ENCODE measurements around the gene CRELD2. TPM values are rescaled to one million over a fixed set of nuclear protein-coding genes. Genes with fewer than 3 reads are reported as not detected.

The CRELD2 gene
- total RNA-seq, 2 donors from 2014 or later = 46.1 to 60.1 TPM

DNA sequence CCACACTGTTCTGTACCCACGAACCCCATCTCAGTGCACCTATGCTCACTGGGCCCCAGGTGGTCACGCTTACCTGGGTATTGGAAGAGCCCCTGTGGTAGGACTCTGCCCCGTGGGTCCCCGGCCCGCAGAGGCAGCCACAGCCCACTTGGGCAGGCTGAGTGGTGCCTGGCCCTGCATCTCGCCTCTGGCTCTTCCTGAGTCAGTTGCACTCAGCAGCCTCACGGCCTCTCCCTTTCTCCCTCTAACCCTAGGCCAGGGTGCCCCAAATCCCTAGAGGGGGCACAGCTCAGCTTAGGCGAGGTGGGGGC is 9.7 kb downstream of the CRELD2 start:
- Histone ChIP-seq H3K27me3 (replicated peaks; ENCODE audit: insufficient read depth) (no peaks in the 10 kb centered on the region), H3K9me3 (no peaks in the 10 kb centered on the region), H3K36me3 (peaks cover 10% of the 10 kb centered on the region), H3K27ac (no peak overlapping the region), H3K4me1 (ENCODE audit: control insufficient read depth in 1 of 2, low read depth in 2 of 2) (peaks cover 4 to 23% of the 10 kb centered on the region in 2 donors), H3K4me3 (no peak overlapping the region)
- no peak for DNase-seq (ENCODE audit: low spot score)
- TF ChIP-seq, protein P1, sequence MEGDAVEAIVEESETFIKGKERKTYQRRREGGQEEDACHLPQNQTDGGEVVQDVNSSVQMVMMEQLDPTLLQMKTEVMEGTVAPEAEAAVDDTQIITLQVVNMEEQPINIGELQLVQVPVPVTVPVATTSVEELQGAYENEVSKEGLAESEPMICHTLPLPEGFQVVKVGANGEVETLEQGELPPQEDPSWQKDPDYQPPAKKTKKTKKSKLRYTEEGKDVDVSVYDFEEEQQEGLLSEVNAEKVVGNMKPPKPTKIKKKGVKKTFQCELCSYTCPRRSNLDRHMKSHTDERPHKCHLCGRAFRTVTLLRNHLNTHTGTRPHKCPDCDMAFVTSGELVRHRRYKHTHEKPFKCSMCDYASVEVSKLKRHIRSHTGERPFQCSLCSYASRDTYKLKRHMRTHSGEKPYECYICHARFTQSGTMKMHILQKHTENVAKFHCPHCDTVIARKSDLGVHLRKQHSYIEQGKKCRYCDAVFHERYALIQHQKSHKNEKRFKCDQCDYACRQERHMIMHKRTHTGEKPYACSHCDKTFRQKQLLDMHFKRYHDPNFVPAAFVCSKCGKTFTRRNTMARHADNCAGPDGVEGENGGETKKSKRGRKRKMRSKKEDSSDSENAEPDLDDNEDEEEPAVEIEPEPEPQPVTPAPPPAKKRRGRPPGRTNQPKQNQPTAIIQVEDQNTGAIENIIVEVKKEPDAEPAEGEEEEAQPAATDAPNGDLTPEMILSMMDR (IDR thresholded peaks at IDR 0.05) = no peak
- no peak for ATAC-seq (ENCODE audit: insufficient number of reproducible peaks, low FRiP score, low read depth)

DNA sequence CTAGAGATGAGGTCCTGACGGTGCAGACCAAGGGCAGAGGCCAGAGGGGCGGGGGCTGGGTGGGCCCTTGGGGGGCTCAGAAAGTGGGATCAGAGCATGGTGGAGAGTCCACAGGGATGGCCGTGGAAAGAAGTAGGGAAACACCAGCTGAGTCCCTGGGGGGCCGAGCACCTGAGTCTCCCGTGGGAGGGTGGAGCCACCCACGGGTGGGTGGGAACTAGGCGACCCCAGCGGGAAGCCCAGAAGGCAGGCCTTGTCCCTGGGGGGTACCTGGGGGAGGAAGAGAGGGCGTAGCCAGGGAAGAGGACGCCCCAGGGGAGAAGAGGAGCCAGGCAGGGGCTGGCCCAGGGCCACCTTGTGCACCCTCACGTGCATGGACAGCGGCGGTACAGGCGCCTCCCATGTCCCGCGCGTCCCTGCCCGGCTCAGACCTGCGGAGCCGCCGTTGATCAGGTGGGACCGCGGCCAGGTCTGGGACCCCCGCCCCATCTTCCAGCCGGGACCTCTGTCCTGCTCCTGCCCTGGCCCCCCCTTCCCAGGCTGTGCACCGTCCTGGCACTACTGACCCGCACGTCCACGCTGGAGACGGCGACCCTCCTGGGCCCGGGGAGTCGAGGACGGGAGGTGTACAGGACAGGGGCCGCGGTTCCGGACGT is 10.2 kb downstream of the CRELD2 start:
- no peak overlapping the region for H3K4me3 ChIP-seq
- ATAC-seq (ENCODE audit: insufficient number of reproducible peaks, low FRiP score, low read depth) = no peak
- no peaks in the 10 kb centered on the region for H3K27me3 ChIP-seq (replicated peaks; ENCODE audit: insufficient read depth)
- no peak for DNase-seq (ENCODE audit: low spot score)
- no peak overlapping the region for H3K27ac ChIP-seq
- H3K36me3 ChIP-seq = peaks cover 10% of the 10 kb centered on the region
- peaks cover 6 to 29% of the 10 kb centered on the region in 2 donors for H3K4me1 ChIP-seq (ENCODE audit: control insufficient read depth in 1 of 2, low read depth in 2 of 2)
- H3K9me3 ChIP-seq = no peaks in the 10 kb centered on the region
- TF ChIP-seq, protein P1 (IDR thresholded peaks at IDR 0.05) = no peak

DNA sequence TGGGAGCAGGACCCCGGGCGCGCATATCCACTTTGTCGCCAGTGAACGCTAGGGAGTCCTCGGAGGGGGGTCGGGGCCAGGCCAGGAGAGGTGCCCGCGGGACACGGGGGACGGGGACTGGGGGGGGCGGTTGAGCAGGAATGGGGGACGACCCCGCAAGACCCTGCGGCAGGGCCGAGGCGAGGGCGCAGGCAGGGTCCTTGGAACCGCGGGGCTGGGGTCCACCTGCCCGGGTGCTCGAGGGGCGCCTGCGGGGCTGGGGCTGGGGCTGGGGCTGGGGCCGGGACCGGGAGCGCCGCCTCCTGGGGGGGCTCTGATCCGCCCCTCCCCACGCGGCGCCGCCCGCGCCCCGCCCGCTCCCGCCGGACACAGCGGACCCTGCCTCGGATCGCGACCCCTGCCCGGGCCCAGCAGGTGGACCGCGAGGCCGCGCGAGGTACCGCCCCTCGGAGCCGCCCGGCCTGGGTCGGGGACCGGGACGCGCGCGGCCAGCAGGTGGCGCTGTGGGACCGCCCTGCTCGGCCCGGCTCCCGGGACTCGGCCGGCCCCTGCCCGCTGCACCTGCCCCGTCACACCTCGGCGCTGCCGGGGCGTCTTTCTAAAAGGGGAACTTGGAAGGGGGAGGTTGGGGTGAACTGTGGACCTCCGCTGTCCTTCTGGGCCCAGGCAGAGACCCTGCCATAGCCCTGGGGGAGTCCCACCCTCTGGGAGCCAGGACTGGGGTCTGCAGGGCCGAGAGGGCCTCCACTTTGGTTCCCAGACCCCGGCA is 11.0 kb downstream of the CRELD2 start:
- Histone ChIP-seq H3K4me3 (no peak overlapping the region), H3K4me1 (ENCODE audit: control insufficient read depth in 1 of 2, low read depth in 2 of 2) (peaks cover 13 to 36% of the 10 kb centered on the region in 2 donors)
- TF ChIP-seq, protein P1 (IDR thresholded peaks at IDR 0.05) = peak; percentile 83

DNA sequence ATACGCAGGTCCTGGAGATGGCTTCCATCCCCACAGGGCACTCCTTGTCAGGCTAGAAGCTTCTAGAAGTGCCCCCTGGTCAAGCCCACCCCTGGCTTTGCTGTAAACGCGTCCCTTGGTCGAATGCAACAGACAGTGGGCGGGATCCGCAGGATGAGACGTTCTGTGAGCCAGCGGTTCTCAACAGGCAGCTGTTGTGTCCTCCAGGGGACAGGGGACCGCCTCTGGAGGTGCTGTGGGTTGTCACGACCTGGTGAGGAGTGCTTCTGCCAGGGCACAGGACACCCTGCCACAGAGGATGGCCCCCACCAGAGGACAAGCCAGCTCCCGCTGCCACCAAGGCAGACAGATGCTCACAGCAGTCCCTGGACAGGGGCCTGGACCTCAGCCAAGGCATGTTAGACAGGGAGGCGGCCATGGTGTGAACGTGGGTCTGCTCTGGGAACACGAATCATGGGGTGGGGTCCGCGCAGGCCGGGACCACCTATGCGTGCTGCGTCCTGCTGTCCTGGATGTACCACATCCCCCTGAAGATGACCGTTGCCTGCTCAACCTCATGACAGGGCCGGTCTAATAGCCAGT is 11.7 kb downstream of the CRELD2 start:
- Histone ChIP-seq H3K4me1 (ENCODE audit: control insufficient read depth in 1 of 2, low read depth in 2 of 2) (peaks cover 20 to 43% of the 10 kb centered on the region in 2 donors), H3K9me3 (no peaks in the 10 kb centered on the region), H3K27ac (no peak overlapping the region), H3K4me3 (no peak overlapping the region), H3K27me3 (replicated peaks; ENCODE audit: insufficient read depth) (no peaks in the 10 kb centered on the region), H3K36me3 (peaks cover 4% of the 10 kb centered on the region)
- no peak for ATAC-seq (ENCODE audit: insufficient number of reproducible peaks, low FRiP score, low read depth)
- TF ChIP-seq, protein P1 (IDR thresholded peaks at IDR 0.05) = no peak
- no peak for DNase-seq (ENCODE audit: low spot score)

More for the DNA sequence above, 11.0 kb downstream of the CRELD2 start:
- Histone ChIP-seq H3K36me3 (peaks cover 4% of the 10 kb centered on the region), H3K9me3 (no peaks in the 10 kb centered on the region), H3K27me3 (replicated peaks; ENCODE audit: insufficient read depth) (no peaks in the 10 kb centered on the region), H3K27ac (no peak overlapping the region)
- DNase-seq (ENCODE audit: low spot score) (no peak), ATAC-seq (ENCODE audit: insufficient number of reproducible peaks, low FRiP score, low read depth) (no peak)
